K562 (cell line): ENCODE data around the gene ACADL. TPM values are rescaled to one million over a fixed set of nuclear protein-coding genes. Genes with fewer than 3 reads are reported as not detected.

ENCODE experiments used
- ATAC-seq: fragments of 200-7000 bp; cut with Tn5 transposase; 3 replicates; pipeline ENCODE4 v1.9.1; 2020; ENCODE audit warnings: moderate library complexity
- BruUV-seq: library from RNA; stranded (reverse); fragments of 400-500 nt; replicated peaks from 2 replicates; lab custom pipeline; 2021; lab: Mats Ljungman, UMichigan
- CTCF ChIA-PET: fragments of 300-600 bp; formaldehyde crosslinking; extraction: SDS; loops from one replicate; lab custom pipeline; 2021; ENCODE audit warnings: low intra/inter-chr PET ratio; lab: Yijun Ruan, JAX
- POLR2A ChIA-PET: fragments of 300-600, 350-650 bp; sonication (Branson Sonifier 250); formaldehyde crosslinking; extraction: SDS; loops from one replicate; lab custom pipeline; 2021; ENCODE audit warnings: antibody characterized with exemption, inconsistent platforms; lab: Yijun Ruan, JAX
- DNase-seq, 4 experiments: peaks; one replicate each; pipeline versions ENCODE4 v3.0.0 to v3.0.0-alpha.2; 2011 to 2018; ENCODE audit warnings: low spot score in 3 of 4, mixed read lengths in 3 of 4; ENCODE audit errors: extremely low read depth in 1 of 4
- FAIRE-seq: peaks from 2 replicates; lab custom pipeline; 2011; peaks lifted over from hg19 to GRCh38; lab: Jason Lieb, UNC
- H2AFZ ChIP-seq: 2 replicates; pipeline ENCODE4 v1.6.0; 2011; ENCODE audit warnings: low read depth, low read length, control low read depth, inconsistent platforms
- H3K27ac ChIP-seq: fragments of 200-600 bp; 3 replicates; pipeline ENCODE4 v1.8.0; 2011; ENCODE audit warnings: low read depth, mild to moderate bottlenecking, control low read depth, inconsistent platforms, low read length, moderate library complexity, mixed read lengths; ENCODE audit errors: extremely low read depth
- H3K27me3 ChIP-seq, 2 experiments: fragments of 300-600 bp in 1 of 2; 2 replicates in 1 of 2; 3 replicates in 1 of 2; pipeline versions ENCODE4 v1.6.0 to v1.8.0; 2011; ENCODE audit warnings: inconsistent platforms in 2 of 2, low read length in 2 of 2, mild to moderate bottlenecking in 1 of 2, mixed read lengths in 1 of 2, moderate library complexity in 1 of 2; ENCODE audit not compliant: control insufficient read depth in 2 of 2, insufficient read depth in 2 of 2
- H3K36me3 ChIP-seq: fragments of 300-600 bp; 3 replicates; pipeline ENCODE4 v1.8.0; 2011; ENCODE audit warnings: mild to moderate bottlenecking, low read length, inconsistent platforms; ENCODE audit not compliant: control insufficient read depth, insufficient read depth
- H3K4me1 ChIP-seq, 2 experiments: fragments of 200-600 bp in 1 of 2; replicated peaks in 1 of 2; 2 replicates in 1 of 2; 3 replicates in 1 of 2; pipeline versions ENCODE4 v1.5.1 to v1.8.0; 2011; ENCODE audit warnings: inconsistent platforms in 2 of 2, low read length in 2 of 2, mild to moderate bottlenecking in 1 of 2, mixed read lengths in 1 of 2, moderate library complexity in 1 of 2; ENCODE audit not compliant: control insufficient read depth in 2 of 2, insufficient read depth in 2 of 2
- H3K4me2 ChIP-seq: 2 replicates; pipeline ENCODE4 v1.6.1; 2011; ENCODE audit warnings: low read length, control low read depth, inconsistent platforms, mixed read lengths; ENCODE audit not compliant: insufficient read depth
- H3K4me3 ChIP-seq: fragments of 200-600 bp; sonication (generic), shearing (Covaris generic); 2 replicates; pipeline ENCODE4 v1.5.1; 2016; ENCODE audit warnings: control low read depth, inconsistent platforms
- H3K79me2 ChIP-seq: fragments of 200-600 bp; 3 replicates; pipeline ENCODE4 v1.8.0; 2011; ENCODE audit warnings: low read length, inconsistent platforms; ENCODE audit not compliant: control insufficient read depth, insufficient read depth
- H3K9ac ChIP-seq, 2 experiments: 2 replicates each; pipeline versions ENCODE4 v1.6.0 to v1.6.1; 2011; ENCODE audit warnings: low read depth in 2 of 2, low read length in 2 of 2, control low read depth in 1 of 2, inconsistent platforms in 1 of 2, mild to moderate bottlenecking in 1 of 2, mixed read lengths in 1 of 2; ENCODE audit not compliant: insufficient read depth in 1 of 2
- H3K9me1 ChIP-seq: one replicate; pipeline ENCODE4 v1.6.0; 2011; ENCODE audit warnings: inconsistent platforms, mild to moderate bottlenecking, low read length, moderate library complexity; ENCODE audit not compliant: control insufficient read depth, insufficient read depth
- H3K9me3 ChIP-seq: replicated peaks from 2 replicates; pipeline ENCODE4 v1.5.1; 2011; ENCODE audit warnings: low read depth, low read length, inconsistent platforms; ENCODE audit not compliant: control insufficient read depth, insufficient read depth
- H4K20me1 ChIP-seq: replicated peaks from 2 replicates; pipeline ENCODE4 v1.6.1; 2011; ENCODE audit warnings: low read length, inconsistent platforms, mixed read lengths; ENCODE audit not compliant: control insufficient read depth, insufficient read depth
- BRD9 ChIP-seq: fragments of 450-650 bp; IDR thresholded peaks from 2 replicates; pipeline ENCODE4 v1.6.1; 2018; ENCODE audit warnings: low read depth; ENCODE audit not compliant: partially characterized antibody
- C11orf30 ChIP-seq: fragments of 450-650 bp; IDR thresholded peaks from 2 replicates; pipeline ENCODE4 v1.6.1; 2016; ENCODE audit warnings: low read depth, mild to moderate bottlenecking
- FOXK1 ChIP-seq: sonication (generic); formaldehyde crosslinking; IDR thresholded peaks from 2 replicates; pipeline ENCODE4 v1.8.0; 2022; ENCODE audit warnings: missing genetic modification reagents, mild to moderate bottlenecking, borderline replicate concordance
- MAFF ChIP-seq: IDR thresholded peaks from 2 replicates; pipeline ENCODE4 v1.6.1; 2012; ENCODE audit warnings: low read length, improper control_type of control experiment
- MAFG ChIP-seq: fragments of 450-650 bp; conservative IDR thresholded peaks from 2 replicates; pipeline ENCODE4 v1.6.1; 2016; ENCODE audit warnings: missing genetic modification characterization, missing compliant biosample characterization
- MAFK ChIP-seq: IDR thresholded peaks from 2 replicates; pipeline ENCODE4 v1.6.1; 2011; ENCODE audit warnings: low read length, improper control_type of control experiment
- NR1H2 ChIP-seq: sonication (generic); formaldehyde crosslinking; IDR thresholded peaks from 2 replicates; pipeline ENCODE4 v1.4.0; 2020; ENCODE audit warnings: mild to moderate bottlenecking, missing genetic modification reagents
- ZNF316 ChIP-seq: fragments of 450-650 bp; IDR thresholded peaks from 2 replicates; pipeline ENCODE4 v1.6.1; 2016
- ZNF707 ChIP-seq: fragments of 250-450 bp; sonication (Bioruptor Pico); conservative IDR thresholded peaks from 2 replicates; pipeline ENCODE4 v1.8.0; 2022; ENCODE audit warnings: inconsistent platforms, mild to moderate bottlenecking, moderate library complexity
- ZNF717 ChIP-seq: fragments of 250-450 bp; sonication (Bioruptor Pico); IDR thresholded peaks from 2 replicates; pipeline ENCODE4 v1.5.0; 2021
- WGBS: fragments of 100-300 bp; shearing (Covaris generic); methylation state at CpG from one replicate; pipeline ENCODE4 v1.1.6; 2016; ENCODE audit warnings: low coverage, mixed read lengths; ENCODE audit not compliant: insufficient coverage; ENCODE audit errors: missing lambda C conversion rate; 5-methylcytosine and 5-hydroxymethylcytosine counted together
- in situ Hi-C: fragments of 300-500 bp; cut with MboI; formaldehyde crosslinking; loops from 4 replicates; pipeline ENCODE4 v1.15.0; 2018; ENCODE audit warnings: inconsistent platforms, mixed read lengths
- intact Hi-C: fragments of 100-400 bp; cut with micrococcal nuclease; formaldehyde crosslinking; loops from 2 replicates; pipeline ENCODE4 v1.14.2; 2022
- polyA plus RNA-seq, 8 experiments: library from polyadenylated mRNA; depleted of rRNA in 4 of 8; stranded (reverse) in 5 of 8; unstranded in 3 of 8; fragments of >200 nt; fragmentation: Nextera tagmentation in 2 of 8; fragmentation: Illumina TruSeq in 1 of 8; extraction: Ambion mirVana in 2 of 8; extraction: Trizol in 1 of 8; gene quantifications; 2 replicates each; pipeline versions ENCODE4 v1.2.1 to v1.2.3, GENCODE V29; 2011 to 2014; ENCODE audit warnings: inconsistent platforms in 1 of 8, missing spikeins in 1 of 8
- total RNA-seq, 7 experiments: library from RNA; depleted of rRNA in 6 of 7; stranded (reverse); fragments of >200 nt in 6 of 7; fragmentation: Illumina TruSeq in 2 of 7; extraction: Trizol in 2 of 7; gene quantifications; 2 replicates each; pipeline versions ENCODE4 v1.2.1 to v1.2.3, GENCODE V29; 2011 to 2021; ENCODE audit warnings: low replicate concordance in 1 of 7

ACADL gene
- total and polyA plus RNA-seq, 9 of the 15 experiments (the other 6 are each of a cell fraction or from before 2014, with no cell fraction given) = 0.07 TPM; not detected in 8

- no peak for DNase-seq
- no peak for FAIRE-seq
- POLR2A ChIA-PET = no interaction called here
- TF ChIP-seq C11orf30 (0 out of 2 replicates have a peak, but pooled peaks have one; percentile 49), BRD9 (no peak), ZNF707 (CRISPR knock-in tag) (no peak), MAFG (tag) (peak; percentile 60), FOXK1 (CRISPR knock-in tag) (no peak), MAFK (peak; percentile 80), ZNF316 (peak; percentile 82), MAFF (peak; percentile 86), ZNF717 (CRISPR knock-in tag) (no peak), NR1H2 (CRISPR knock-in tag) (no peak)
- no TSS peak for BruUV-seq
- Histone ChIP-seq H3K9ac (no peak overlapping the region), H3K9me3 (no peaks in the 10 kb centered on the region), H3K27me3 (no peaks in the 10 kb centered on the region), H2AFZ (no peak overlapping the region), H3K4me3 (no peak overlapping the region), H3K9me1 (no peaks in the 10 kb centered on the region), H3K79me2 (no peaks in the 10 kb centered on the region), H3K36me3 (no peaks in the 10 kb centered on the region), H3K4me2 (no peak overlapping the region), H3K27ac (no peak overlapping the region), H4K20me1 (no peaks in the 10 kb centered on the region), H3K4me1 (no peaks in the 10 kb centered on the region)
- intact Hi-C loops (no loop called here), in situ Hi-C loops (loop anchor here (25.0 kb wide), 1 partner anchor 866 kb away; no protein-coding TSS in a partner anchor)
- no peak for ATAC-seq
- CTCF ChIA-PET = no interaction called here
- WGBS = 0% methylated on average over 1 of the region's 1 CpG
These were observed 22.1 kb downstream of the ACADL start for GRCh38 chr2:210203147-210203546.
